Liver (tissue), 9 donors: Measurements from ENCODE around the gene WNT16. TPM values are rescaled to one million over a fixed set of nuclear protein-coding genes. Genes with fewer than 3 reads are reported as not detected.

Source experiments
- DNase-seq: peaks from one replicate; pipeline ENCODE4 v3.0.0-alpha.2; 2017; ENCODE audit warnings: low spot score
- H3K27ac ChIP-seq, 2 donors: one replicate each; pipeline ENCODE4 v1.7.0; 2013; ENCODE audit warnings: inconsistent platforms in 2 of 2, low read length in 2 of 2, control low read depth in 1 of 2, low read depth in 1 of 2, mild to moderate bottlenecking in 1 of 2
- H3K27me3 ChIP-seq, 4 donors: one replicate each; pipeline versions ENCODE4 v1.6.1 to v1.7.0; 2013; ENCODE audit warnings: low read length in 3 of 4, inconsistent platforms in 1 of 4, mild to moderate bottlenecking in 1 of 4, moderate library complexity in 1 of 4; ENCODE audit not compliant: control insufficient read depth in 4 of 4, insufficient read depth in 4 of 4
- H3K36me3 ChIP-seq, 4 donors: one replicate each; pipeline versions ENCODE4 v1.6.1 to v1.7.0; 2013; ENCODE audit warnings: low read length in 3 of 4, mild to moderate bottlenecking in 3 of 4, low read depth in 1 of 4, moderate library complexity in 1 of 4; ENCODE audit not compliant: control insufficient read depth in 4 of 4, insufficient read depth in 3 of 4
- H3K4me1 ChIP-seq, 4 donors: one replicate each; pipeline versions ENCODE4 v1.6.1 to v1.7.0; 2013; ENCODE audit warnings: low read length in 3 of 4, mild to moderate bottlenecking in 3 of 4, moderate library complexity in 1 of 4; ENCODE audit not compliant: control insufficient read depth in 4 of 4, insufficient read depth in 4 of 4
- H3K4me3 ChIP-seq, 3 donors: one replicate each; pipeline versions ENCODE4 v1.6.1 to v1.7.0; 2013; ENCODE audit warnings: low read length in 3 of 3, control low read depth in 1 of 3, low read depth in 1 of 3, mild to moderate bottlenecking in 1 of 3
- H3K9ac ChIP-seq, 2 donors: one replicate each; pipeline ENCODE4 v1.7.0; 2013; ENCODE audit warnings: low read length in 2 of 2, mild to moderate bottlenecking in 2 of 2, moderate library complexity in 2 of 2, control low read depth in 1 of 2, low read depth in 1 of 2
- H3K9me3 ChIP-seq, 4 donors: one replicate each; pipeline versions ENCODE4 v1.6.1 to v1.7.0; 2013; ENCODE audit warnings: low read length in 3 of 4; ENCODE audit not compliant: control insufficient read depth in 4 of 4
- ATF3 ChIP-seq: IDR thresholded peaks from 2 replicates; pipeline ENCODE4 v1.6.1; 2016; ENCODE audit warnings: antibody characterized with exemption
- CTCF ChIP-seq: fragments of 150-350 bp; IDR thresholded peaks from 2 replicates; pipeline ENCODE4 v1.5.1; 2017; ENCODE audit warnings: improper control_type of control experiment, low read depth, low read length; ENCODE audit not compliant: missing input control
- EGR1 ChIP-seq, 2 donors: IDR thresholded peaks; 2 replicates each; pipeline ENCODE4 v1.6.1; 2016 to 2018; ENCODE audit warnings: antibody characterized with exemption in 2 of 2, low read depth in 2 of 2
- GABPA ChIP-seq, 2 donors: IDR thresholded peaks in 1 of 2; conservative IDR thresholded peaks in 1 of 2; 2 replicates each; pipeline ENCODE4 v1.6.1; 2016; ENCODE audit warnings: antibody characterized with exemption in 2 of 2, mild to moderate bottlenecking in 1 of 2, moderate library complexity in 1 of 2
- HNF4A ChIP-seq, 2 donors: conservative IDR thresholded peaks; 2 replicates each; pipeline ENCODE4 v1.6.1; 2016; ENCODE audit warnings: antibody characterized with exemption in 2 of 2, mild to moderate bottlenecking in 2 of 2
- HNF4G ChIP-seq: IDR thresholded peaks from 2 replicates; pipeline ENCODE4 v1.6.1; 2016; ENCODE audit warnings: antibody characterized with exemption
- JUND ChIP-seq, 2 donors: IDR thresholded peaks; 2 replicates each; pipeline ENCODE4 v1.6.1; 2016; ENCODE audit warnings: antibody characterized with exemption in 2 of 2
- MAX ChIP-seq: IDR thresholded peaks from 2 replicates; pipeline ENCODE4 v1.6.1; 2016; ENCODE audit warnings: antibody characterized with exemption
- NR2F2 ChIP-seq: IDR thresholded peaks from 2 replicates; pipeline ENCODE4 v1.6.1; 2016; ENCODE audit warnings: antibody characterized with exemption
- RAD21 ChIP-seq, 2 donors: IDR thresholded peaks; 2 replicates each; pipeline ENCODE4 v1.6.1; 2016; ENCODE audit warnings: antibody characterized with exemption in 2 of 2, mild to moderate bottlenecking in 2 of 2
- REST ChIP-seq: IDR thresholded peaks from 2 replicates; pipeline ENCODE4 v1.6.1; 2016; ENCODE audit warnings: antibody characterized with exemption, mild to moderate bottlenecking
- SP1 ChIP-seq: IDR thresholded peaks from 2 replicates; pipeline ENCODE4 v1.6.1; 2018; ENCODE audit warnings: antibody characterized with exemption, mild to moderate bottlenecking
- TAF1 ChIP-seq: conservative IDR thresholded peaks from 2 replicates; pipeline ENCODE4 v1.6.1; 2016; ENCODE audit warnings: antibody characterized with exemption, mild to moderate bottlenecking
- YY1 ChIP-seq: IDR thresholded peaks from 2 replicates; pipeline ENCODE4 v1.6.1; 2016; ENCODE audit warnings: antibody characterized with exemption, mild to moderate bottlenecking
- WGBS: extraction: QIAGEN DNeasy Blood & Tissue Kit; methylation state at CpG from one replicate; pipeline ENCODE4 v1.1.7; 2013; 5-methylcytosine and 5-hydroxymethylcytosine counted together
- polyA plus RNA-seq, 2 donors: library from polyadenylated mRNA; stranded (reverse) in 1 of 2; unstranded in 1 of 2; fragments of 200-250 nt in 1 of 2; fragments of >200 nt in 1 of 2; fragmentation: Nextera tagmentation in 1 of 2; extraction: Ambion mirVana in 1 of 2; gene quantifications; one replicate each; pipeline versions ENCODE4 v1.2.1 to v1.2.3, GENCODE V29; 2013 to 2015
- total RNA-seq, 2 donors: library from RNA; depleted of rRNA; stranded (reverse); fragments of >200 nt; gene quantifications; one replicate each; pipeline ENCODE4 v1.2.3, GENCODE V29; 2014
- donor health status: healthy.
- donor health status: healthy.
- donor health status: healthy.
- donor health status: healthy.
- donor health status: healthy.

Gene WNT16
- total and polyA plus RNA-seq, 4 donors: not detected

GRCh38 chr7:121336579-121336978 is 7.8 kb downstream of the WNT16 start:
- DNase-seq: no peak
- H3K9me3 ChIP-seq: no peaks in the 10 kb centered on the region
- H3K36me3 ChIP-seq: no peaks in the 10 kb centered on the region
- H3K9ac ChIP-seq: no peak overlapping the region
- TF ChIP-seq HNF4A (conservative IDR thresholded peaks at IDR 0.05) (no peak), EGR1 (IDR thresholded peaks at IDR 0.05; ENCODE audit: low read depth in 2 of 2) (no peak), SP1 (no peak), JUND (IDR thresholded peaks at IDR 0.05) (no peak), YY1 (no peak), GABPA (IDR thresholded peaks at IDR 0.05 in 1 of 2, conservative IDR thresholded peaks at IDR 0.05 in 1 of 2) (no peak), NR2F2 (no peak), REST (no peak), MAX (no peak), ATF3 (no peak), RAD21 (IDR thresholded peaks at IDR 0.05) (no peak), TAF1 (no peak)
- no peaks in the 10 kb centered on the region for H3K4me1 ChIP-seq
- peaks cover 0 to 7% (median 2%) of the 10 kb centered on the region in 4 donors for H3K27me3 ChIP-seq
- no peak overlapping the region for H3K27ac ChIP-seq
- WGBS: 66% methylated on average over 3 of the region's 3 CpGs
- H3K4me3 ChIP-seq: no peak overlapping the region

- DNase-seq: no peak
- WGBS: 15% methylated on average over 3 of the region's 3 CpGs
- H3K9ac ChIP-seq: no peak overlapping the region
Observed at GRCh38 chr7:121337398-121337797, 8.6 kb downstream of the WNT16 start.

More at GRCh38 chr7:121337398-121337797, 8.6 kb downstream of the WNT16 start:
- TF ChIP-seq RAD21 (IDR thresholded peaks at IDR 0.05) (peak; percentile 66 to 73), CTCF (peak; percentile 25), EGR1 (IDR thresholded peaks at IDR 0.05; ENCODE audit: low read depth in 2 of 2) (no peak), HNF4G (no peak)
- peaks cover 0 to 2% (median under 1%) of the 10 kb centered on the region in 4 donors for H3K4me1 ChIP-seq
- no peaks in the 10 kb centered on the region for H3K9me3 ChIP-seq
- no peak overlapping the region for H3K27ac ChIP-seq
- H3K36me3 ChIP-seq: peaks cover 0 to 1% (median 0%) of the 10 kb centered on the region in 4 donors
- H3K4me3 ChIP-seq: no peak overlapping the region
- H3K27me3 ChIP-seq: peaks cover 0 to 7% (median 0%) of the 10 kb centered on the region in 4 donors
